22Rv1 (cell line): ENCODE results near the gene CACNA1F.

ENCODE experiments used
- CTCF ChIP-seq: fragments of 450-650 bp; IDR thresholded peaks from 2 replicates; pipeline ENCODE4 v1.5.1; 2017; ENCODE audit warnings: mild to moderate bottlenecking
- ZFX ChIP-seq: fragments of 450-650 bp; IDR thresholded peaks from 2 replicates; pipeline ENCODE4 v1.6.1; 2017; ENCODE audit warnings: antibody characterized with exemption, borderline replicate concordance

- TF ChIP-seq CTCF (no peak), ZFX (no peak)
These were observed 16.9 kb upstream of the CACNA1F start for GRCh38 chrX:49250066-49250465.
